ENCODE results near the gene GSTCD.

GSTCD gene

DNA sequence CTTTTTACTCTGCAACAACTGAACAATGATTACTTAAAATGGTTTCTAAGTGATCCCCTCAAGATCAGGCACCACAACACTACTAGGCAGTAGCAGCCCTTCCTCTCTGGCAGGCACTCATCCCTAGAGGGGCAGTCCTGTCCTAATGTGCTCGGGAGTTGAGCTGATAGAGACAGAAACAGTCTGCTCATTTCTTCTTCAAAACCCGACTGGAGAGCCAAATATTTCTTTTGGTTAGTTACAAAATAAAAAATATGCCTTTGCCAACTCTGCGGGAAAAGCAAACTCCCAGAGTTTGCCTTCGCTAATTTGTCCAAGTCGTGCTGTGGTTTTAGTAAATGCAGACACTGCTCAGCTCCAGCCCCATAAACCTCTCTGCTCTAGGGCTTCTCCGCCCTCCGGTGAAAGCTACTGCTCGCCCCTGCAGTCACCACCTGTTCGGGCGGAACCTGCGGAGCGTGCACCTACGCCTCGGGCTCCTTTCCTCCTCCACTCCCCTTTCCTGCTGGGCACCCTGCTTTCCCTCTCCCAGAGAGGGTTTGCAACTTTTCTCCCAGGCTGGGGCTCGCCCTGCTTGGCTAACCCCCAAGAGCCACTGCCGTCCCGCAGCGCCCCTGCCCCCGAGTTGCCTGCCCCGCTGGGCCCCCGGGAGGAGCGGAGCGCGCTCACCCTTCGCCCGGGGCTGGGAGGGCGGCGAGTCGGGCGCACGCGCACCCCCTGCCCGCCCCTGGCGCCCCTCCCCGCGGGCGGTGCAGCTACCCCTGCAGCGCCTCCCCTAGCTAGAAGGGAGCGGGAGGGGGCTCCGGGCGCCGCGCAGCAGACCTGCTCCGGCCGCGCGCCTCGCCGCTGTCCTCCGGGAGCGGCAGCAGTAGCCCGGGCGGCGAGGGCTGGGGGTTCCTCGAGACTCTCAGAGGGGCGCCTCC, 186.3 kb downstream of the GSTCD start, which contains the start of gene NPNT:
TSS of gene NPNT (plus strand) at position 812 of the 923 bp plus-strand sequence. CDS start 182 bp downstream, outside the sequence.
- DNase-seq, result no peak

DNA sequence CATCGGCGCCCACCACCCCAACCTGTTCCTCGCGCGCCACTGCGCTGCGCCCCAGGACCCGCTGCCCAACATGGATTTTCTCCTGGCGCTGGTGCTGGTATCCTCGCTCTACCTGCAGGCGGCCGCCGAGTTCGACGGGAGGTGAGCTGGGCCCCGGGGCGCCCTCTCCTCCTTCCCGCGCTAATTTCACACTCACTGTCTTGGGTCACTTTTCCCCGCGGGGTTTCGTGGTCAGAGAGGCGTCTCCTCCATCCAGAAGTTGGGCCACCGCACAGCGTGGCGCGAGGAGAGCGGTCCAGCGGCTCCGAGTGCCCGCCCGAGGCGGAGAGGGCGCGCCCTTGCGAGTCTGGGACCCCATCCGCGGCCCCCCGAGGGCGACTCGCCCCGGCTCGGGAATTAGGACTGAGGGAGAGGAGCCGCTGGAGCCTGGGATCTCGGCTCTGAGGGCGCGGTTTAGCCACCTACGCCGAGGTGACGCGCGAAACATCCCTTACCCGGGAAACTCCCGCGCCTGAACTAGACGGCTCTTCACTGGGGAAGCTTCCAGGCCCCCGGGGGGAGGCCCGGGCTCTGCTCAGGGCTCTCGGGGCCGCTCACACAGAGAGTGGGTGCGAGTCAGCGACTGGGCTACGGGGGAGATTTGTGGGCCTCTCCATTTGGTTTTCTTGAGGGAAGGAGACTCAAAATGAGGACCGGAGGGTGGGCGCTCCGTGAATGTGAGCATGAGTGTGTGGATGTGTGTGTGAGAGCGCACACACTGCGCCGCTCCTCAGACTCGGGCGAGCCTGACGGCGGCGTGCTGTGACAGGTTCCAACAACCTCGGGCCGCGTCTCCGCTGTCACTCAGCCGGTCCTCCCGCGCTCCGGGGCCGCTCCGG, 187.2 kb downstream of the GSTCD start:
- no peak for DNase-seq

DNA sequence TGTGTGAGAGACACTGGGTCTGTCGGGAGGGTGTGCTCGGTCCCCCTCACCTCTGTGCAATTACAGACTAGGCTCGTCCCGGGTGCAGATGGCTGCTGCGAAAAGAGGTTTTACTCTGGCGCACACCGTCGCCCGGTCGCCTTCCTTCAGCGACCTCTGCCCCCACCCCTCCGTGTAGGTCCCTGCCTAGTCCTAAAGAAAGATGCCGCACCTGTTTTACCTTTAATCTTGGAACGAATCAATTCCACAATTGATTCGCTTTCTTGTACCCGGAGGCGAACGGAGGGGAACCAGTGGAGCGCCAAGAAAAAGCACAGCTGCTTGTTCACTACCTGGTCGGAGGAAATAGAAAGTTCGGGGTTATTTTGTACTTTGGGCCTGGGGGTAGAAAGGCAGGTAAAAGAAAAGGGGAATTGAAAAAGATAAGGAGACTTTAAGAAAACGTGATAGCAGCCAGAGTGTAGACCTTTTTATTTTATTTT, 187.9 kb downstream of the GSTCD start:
- no peak for DNase-seq

Data from stimulated activated naive CD4-positive, alpha-beta T cell treated with Interleukin-2 at 50 U/mL for 16 hours (primary cell).